ENCODE data around the gene PNMA6E. TPM values are rescaled to one million over a fixed set of nuclear protein-coding genes. Genes with fewer than 3 reads are reported as not detected.

The PNMA6E gene
- total RNA-seq, 1 donor from 2014 or later, result not detected

GRCh38 chrX:153409414-153410101, 8.4 kb upstream of the PNMA6E start:
- Histone ChIP-seq H3K36me3 (ENCODE audit: control insufficient read depth, insufficient read depth, low read length) (no peaks in the 10 kb centered on the region), H3K4me3 (ENCODE audit: low read depth, low read length) (no peak overlapping the region), H3K27me3 (ENCODE audit: control insufficient read depth, insufficient read depth, low read length) (peaks cover 6% of the 10 kb centered on the region)
- FAIRE-seq (no peak), DNase-seq (ENCODE audit: low read depth) (no peak)
- TF ChIP-seq CTCF (IDR thresholded peaks at IDR 0.05; ENCODE audit: insufficient read depth, low read length, severe bottlenecking), result no peak

- TF ChIP-seq CTCF (IDR thresholded peaks at IDR 0.05; ENCODE audit: insufficient read depth, low read length, severe bottlenecking), result no peak
- FAIRE-seq (no peak), DNase-seq (ENCODE audit: low read depth) (no peak)
- Histone ChIP-seq H3K36me3 (ENCODE audit: control insufficient read depth, insufficient read depth, low read length) (no peaks in the 10 kb centered on the region), H3K27me3 (ENCODE audit: control insufficient read depth, insufficient read depth, low read length) (peaks cover 6% of the 10 kb centered on the region), H3K4me3 (ENCODE audit: low read depth, low read length) (no peak overlapping the region)
These were observed 7.8 kb upstream of the PNMA6E start for GRCh38 chrX:153408871-153409351.

- Histone ChIP-seq H3K4me3 (ENCODE audit: low read depth, low read length) (no peak overlapping the region), H3K36me3 (ENCODE audit: control insufficient read depth, insufficient read depth, low read length) (no peaks in the 10 kb centered on the region), H3K27me3 (ENCODE audit: control insufficient read depth, insufficient read depth, low read length) (peaks cover 6% of the 10 kb centered on the region)
- no peak for TF ChIP-seq CTCF (IDR thresholded peaks at IDR 0.05; ENCODE audit: insufficient read depth, low read length, severe bottlenecking)
- FAIRE-seq, result no peak
- no peak for DNase-seq (ENCODE audit: low read depth)
These were observed 7.1 kb upstream of the PNMA6E start for GRCh38 chrX:153408221-153408721.

GRCh38 chrX:153407736-153408135, 6.6 kb upstream of the PNMA6E start:
- TF ChIP-seq CTCF (IDR thresholded peaks at IDR 0.05; ENCODE audit: insufficient read depth, low read length, severe bottlenecking), result no peak
- FAIRE-seq (no peak), DNase-seq (ENCODE audit: low read depth) (no peak)
- H3K36me3 ChIP-seq (ENCODE audit: control insufficient read depth, insufficient read depth, low read length), result no peaks in the 10 kb centered on the region
- H3K4me3 ChIP-seq (ENCODE audit: low read depth, low read length), result no peak overlapping the region
- H3K27me3 ChIP-seq (ENCODE audit: control insufficient read depth, insufficient read depth, low read length), result peaks cover 6% of the 10 kb centered on the region

- H3K36me3 ChIP-seq (ENCODE audit: control insufficient read depth, insufficient read depth, low read length), result no peaks in the 10 kb centered on the region
- peaks cover 4% of the 10 kb centered on the region for H3K27me3 ChIP-seq (ENCODE audit: control insufficient read depth, insufficient read depth, low read length)
- H3K4me3 ChIP-seq (ENCODE audit: low read depth, low read length), result no peak overlapping the region
- TF ChIP-seq CTCF (IDR thresholded peaks at IDR 0.05; ENCODE audit: insufficient read depth, low read length, severe bottlenecking), result no peak
- DNase-seq (ENCODE audit: low read depth) (no peak), FAIRE-seq (no peak)
These were observed 5.8 kb upstream of the PNMA6E start for GRCh38 chrX:153406903-153407302.
